Astrocyte of the spinal cord (primary cell): ENCODE results near the gene DOK1.

Experiments used
- DNase-seq: peaks from one replicate; pipeline ENCODE4 v3.0.0; 2011; ENCODE audit warnings: low read depth, low spot score
- H3K4me3 ChIP-seq: 2 replicates; pipeline ENCODE4 v1.5.1; 2011; ENCODE audit warnings: low read depth, mild to moderate bottlenecking, low read length, moderate library complexity
- in situ Hi-C: cut with HindIII; loops from 2 replicates; pipeline ENCODE4 v1.10.0; 2017; ENCODE audit warnings: low sequenced_read_pairs
- TF ChIP-seq, protein P1 (sequence below): IDR thresholded peaks from 2 replicates; pipeline ENCODE4 v1.5.1; 2012; ENCODE audit warnings: low read depth, mild to moderate bottlenecking, low read length, inconsistent platforms

Gene DOK1

GRCh38 chr2:74538881-74539339, 15.6 kb upstream of the DOK1 start:
- TF ChIP-seq, protein P1, sequence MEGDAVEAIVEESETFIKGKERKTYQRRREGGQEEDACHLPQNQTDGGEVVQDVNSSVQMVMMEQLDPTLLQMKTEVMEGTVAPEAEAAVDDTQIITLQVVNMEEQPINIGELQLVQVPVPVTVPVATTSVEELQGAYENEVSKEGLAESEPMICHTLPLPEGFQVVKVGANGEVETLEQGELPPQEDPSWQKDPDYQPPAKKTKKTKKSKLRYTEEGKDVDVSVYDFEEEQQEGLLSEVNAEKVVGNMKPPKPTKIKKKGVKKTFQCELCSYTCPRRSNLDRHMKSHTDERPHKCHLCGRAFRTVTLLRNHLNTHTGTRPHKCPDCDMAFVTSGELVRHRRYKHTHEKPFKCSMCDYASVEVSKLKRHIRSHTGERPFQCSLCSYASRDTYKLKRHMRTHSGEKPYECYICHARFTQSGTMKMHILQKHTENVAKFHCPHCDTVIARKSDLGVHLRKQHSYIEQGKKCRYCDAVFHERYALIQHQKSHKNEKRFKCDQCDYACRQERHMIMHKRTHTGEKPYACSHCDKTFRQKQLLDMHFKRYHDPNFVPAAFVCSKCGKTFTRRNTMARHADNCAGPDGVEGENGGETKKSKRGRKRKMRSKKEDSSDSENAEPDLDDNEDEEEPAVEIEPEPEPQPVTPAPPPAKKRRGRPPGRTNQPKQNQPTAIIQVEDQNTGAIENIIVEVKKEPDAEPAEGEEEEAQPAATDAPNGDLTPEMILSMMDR = no peak
- H3K4me3 ChIP-seq = no peak overlapping the region
- in situ Hi-C loops = no loop called here
- DNase-seq = no peak

DNA sequence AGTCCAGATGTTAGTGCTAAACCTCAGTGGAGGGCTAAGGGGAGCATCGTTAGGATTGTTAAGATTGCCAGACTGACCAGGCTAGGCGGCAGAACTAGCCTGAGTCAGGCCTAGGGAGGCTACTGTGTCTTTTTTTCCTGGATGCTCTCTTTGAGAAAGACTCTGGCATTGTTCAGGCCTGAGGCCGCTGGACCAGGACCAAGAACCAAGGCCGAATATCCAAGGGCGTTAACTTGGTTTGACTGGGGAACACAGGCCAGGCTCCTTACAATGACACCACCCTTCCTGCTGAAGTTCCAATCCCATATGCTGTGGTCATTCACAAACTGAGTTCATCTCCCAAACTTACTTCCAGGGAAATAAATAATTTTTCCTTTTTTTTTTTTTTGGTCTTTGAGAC, 14.2 kb upstream of the DOK1 start:
- in situ Hi-C loops = no loop called here
- H3K4me3 ChIP-seq = no peak overlapping the region
- TF ChIP-seq, protein P1 = no peak
- no peak for DNase-seq

DNA sequence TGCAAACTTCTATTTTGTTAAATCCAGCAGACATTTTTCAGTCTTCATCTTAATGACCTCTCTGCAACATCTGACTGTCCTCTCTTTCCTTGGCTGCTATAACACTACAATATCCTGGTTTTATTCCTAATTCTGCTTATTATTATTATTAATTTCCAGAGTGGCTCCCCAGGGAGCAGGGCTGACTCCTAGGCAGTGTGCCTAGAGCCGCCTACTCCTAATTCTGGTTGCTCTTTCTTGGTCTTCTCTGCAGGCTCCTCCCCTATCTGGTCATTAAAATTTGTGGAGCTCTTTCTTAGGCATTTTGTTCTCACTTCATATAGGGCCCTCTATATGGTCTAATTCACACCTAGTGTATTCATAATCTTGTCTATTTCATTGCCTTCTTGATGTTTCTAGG, 11.5 kb upstream of the DOK1 start:
- H3K4me3 ChIP-seq = no peak overlapping the region
- TF ChIP-seq, protein P1 = no peak
- DNase-seq = no peak
- in situ Hi-C loops = no loop called here

DNA sequence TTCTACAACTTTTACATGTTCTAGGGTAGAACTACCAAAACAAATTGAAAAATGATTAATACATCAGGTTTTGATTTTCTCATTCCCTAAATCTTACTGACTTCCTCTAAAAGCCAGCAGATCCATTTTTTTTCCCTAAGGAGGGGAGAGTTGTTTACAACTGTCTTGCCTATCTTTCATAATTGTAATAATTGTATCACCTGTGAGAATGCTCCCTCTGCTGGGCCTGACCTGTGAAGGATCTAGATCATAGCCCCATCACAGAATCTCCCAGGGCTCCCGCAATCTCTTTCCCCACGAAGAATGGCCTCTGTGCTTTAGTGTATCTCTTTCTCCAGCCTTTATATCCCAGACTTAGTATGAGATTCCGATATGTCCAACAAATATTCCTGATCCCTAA, 9.9 kb upstream of the DOK1 start:
- no peak for DNase-seq
- H3K4me3 ChIP-seq = no peak overlapping the region
- TF ChIP-seq, protein P1 = no peak
- in situ Hi-C loops = no loop called here

GRCh38 chr2:74546004-74546403, 8.5 kb upstream of the DOK1 start:
- no peak overlapping the region for H3K4me3 ChIP-seq
- TF ChIP-seq, protein P1 = no peak
- in situ Hi-C loops = no loop called here
- DNase-seq = no peak

DNA sequence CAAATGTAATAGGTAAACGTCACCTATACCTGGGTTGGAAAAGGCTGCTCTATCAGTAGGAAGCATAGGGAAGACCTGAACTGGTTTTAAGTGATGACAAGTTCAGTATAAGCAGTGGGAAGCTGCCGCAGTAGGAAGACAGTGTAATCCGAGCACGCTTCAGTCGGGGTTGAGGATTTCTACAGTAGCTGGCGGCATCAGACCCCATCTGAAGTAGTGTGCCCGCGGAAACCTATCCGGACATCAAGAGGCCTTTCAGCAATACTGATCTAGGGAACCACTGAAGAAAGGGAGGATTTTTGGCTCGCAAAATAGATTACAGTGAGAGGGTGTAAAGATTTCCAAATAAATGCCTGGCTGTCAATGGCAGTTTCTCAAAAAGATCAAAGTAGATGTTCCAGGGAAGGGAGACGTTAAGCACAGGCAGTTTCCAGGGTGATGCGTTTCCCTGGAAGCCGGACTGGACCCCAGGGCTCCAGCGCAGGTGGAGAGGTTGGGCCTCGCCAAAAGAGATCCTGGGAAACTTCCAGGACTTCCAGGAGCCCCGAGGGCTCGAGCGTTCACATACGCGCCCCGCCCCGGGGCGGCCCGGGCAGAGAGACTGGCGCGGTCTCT, 6.1 kb upstream of the DOK1 start:
- TF ChIP-seq, protein P1 = no peak
- DNase-seq = peak; percentile 9
- in situ Hi-C loops = no loop called here
- H3K4me3 ChIP-seq = peak overlapping the region; percentile 52
